Measurements from ENCODE around the gene LRMDA.

DNA sequence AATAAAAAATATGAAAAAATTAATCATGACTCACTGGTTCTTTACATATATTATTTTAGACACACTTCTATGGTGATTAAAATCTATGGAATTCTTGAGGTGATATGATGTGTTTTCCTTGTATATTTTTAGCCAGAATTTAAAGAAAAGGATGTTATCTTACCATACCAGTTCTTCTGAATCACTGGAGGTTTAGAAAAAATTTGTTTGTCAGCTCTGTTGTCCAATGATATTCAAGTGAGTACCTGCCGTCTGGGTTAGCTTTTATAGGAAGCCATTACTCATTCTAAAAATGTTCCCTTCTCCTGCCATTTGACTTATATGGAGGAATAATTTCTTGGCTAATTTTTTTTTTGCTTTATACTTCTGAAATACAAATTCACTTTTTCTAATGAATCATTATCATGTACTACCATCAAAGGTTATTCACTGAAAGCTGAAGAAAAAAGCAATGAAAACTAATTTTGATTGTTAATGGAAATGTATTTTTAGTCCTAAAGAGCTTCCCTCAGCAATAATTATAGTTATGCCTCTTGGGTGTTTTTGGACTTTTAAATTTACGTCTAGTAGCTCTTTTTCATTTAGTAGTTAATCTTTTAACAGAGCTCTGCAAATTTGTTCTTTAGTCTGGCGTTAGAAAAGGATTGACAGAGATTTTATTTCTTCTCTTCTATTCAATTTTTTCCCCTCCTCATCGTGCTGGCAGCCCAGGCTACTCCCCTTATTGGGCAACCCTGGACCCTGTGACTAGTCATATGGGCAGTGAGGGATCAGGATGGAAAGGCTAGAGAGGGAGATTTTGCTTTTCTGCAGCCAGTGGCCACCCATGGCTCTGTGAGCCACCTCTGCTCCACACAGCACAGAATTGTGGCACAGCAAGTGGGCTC, 434.2 kb downstream of the LRMDA start:
- TF ChIP-seq, protein P1, sequence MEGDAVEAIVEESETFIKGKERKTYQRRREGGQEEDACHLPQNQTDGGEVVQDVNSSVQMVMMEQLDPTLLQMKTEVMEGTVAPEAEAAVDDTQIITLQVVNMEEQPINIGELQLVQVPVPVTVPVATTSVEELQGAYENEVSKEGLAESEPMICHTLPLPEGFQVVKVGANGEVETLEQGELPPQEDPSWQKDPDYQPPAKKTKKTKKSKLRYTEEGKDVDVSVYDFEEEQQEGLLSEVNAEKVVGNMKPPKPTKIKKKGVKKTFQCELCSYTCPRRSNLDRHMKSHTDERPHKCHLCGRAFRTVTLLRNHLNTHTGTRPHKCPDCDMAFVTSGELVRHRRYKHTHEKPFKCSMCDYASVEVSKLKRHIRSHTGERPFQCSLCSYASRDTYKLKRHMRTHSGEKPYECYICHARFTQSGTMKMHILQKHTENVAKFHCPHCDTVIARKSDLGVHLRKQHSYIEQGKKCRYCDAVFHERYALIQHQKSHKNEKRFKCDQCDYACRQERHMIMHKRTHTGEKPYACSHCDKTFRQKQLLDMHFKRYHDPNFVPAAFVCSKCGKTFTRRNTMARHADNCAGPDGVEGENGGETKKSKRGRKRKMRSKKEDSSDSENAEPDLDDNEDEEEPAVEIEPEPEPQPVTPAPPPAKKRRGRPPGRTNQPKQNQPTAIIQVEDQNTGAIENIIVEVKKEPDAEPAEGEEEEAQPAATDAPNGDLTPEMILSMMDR (IDR thresholded peaks at IDR 0.05): no peak
- no peak for TF ChIP-seq POLR2A (IDR thresholded peaks at IDR 0.05)
